B cell (primary cell): ENCODE results near the gene ZSCAN30. TPM values are rescaled to one million over a fixed set of nuclear protein-coding genes. Genes with fewer than 3 reads are reported as not detected.

ENCODE experiments used
- ATAC-seq: fragments of 200-7000 bp; cut with Tn5 transposase; one replicate; pipeline ENCODE4 v1.10.0; 2021; ENCODE audit warnings: low read depth, mild to moderate bottlenecking, moderate number of reproducible peaks, moderate library complexity
- CTCF ChIA-PET: fragments of 350-600 bp; sonication (Branson Sonifier 250); formaldehyde crosslinking; loops from one replicate; lab custom pipeline; 2021; ENCODE audit warnings: antibody characterized with exemption, inconsistent platforms; lab: Charles Lee
- POLR2A ChIA-PET: fragments of 350-600 bp; sonication (Branson Sonifier 250); formaldehyde crosslinking; loops from one replicate; lab custom pipeline; 2021; ENCODE audit warnings: antibody characterized with exemption; lab: Charles Lee
- DNase-seq: peaks from one replicate; pipeline ENCODE4 v3.0.0; 2013
- H2AFZ ChIP-seq: 2 replicates; pipeline ENCODE4 v1.6.1; 2012; ENCODE audit warnings: mild to moderate bottlenecking, low read depth, low read length; ENCODE audit not compliant: insufficient read depth, poor library complexity, severe bottlenecking
- H3K27ac ChIP-seq, 2 donors: 1 replicate in 1 of 2; 2 replicates in 1 of 2; pipeline ENCODE4 v1.5.1; 2012 to 2013; ENCODE audit warnings: low read length in 2 of 2, mild to moderate bottlenecking in 2 of 2, moderate library complexity in 1 of 2
- H3K27me3 ChIP-seq, 4 experiments: fragments of 200-600 bp in 1 of 4; sonication (generic) in 1 of 4; replicated peaks in 1 of 4; 1 replicate in 2 of 4; 2 replicates in 2 of 4; pipeline versions ENCODE4 v1.6.1 to v1.7.0; 2013 to 2016; ENCODE audit warnings: low read length in 3 of 4, mild to moderate bottlenecking in 2 of 4, mixed read lengths in 1 of 4, moderate library complexity in 1 of 4; ENCODE audit not compliant: insufficient read depth in 4 of 4, control insufficient read depth in 3 of 4; ENCODE audit errors: control extremely low read depth in 1 of 4
- H3K36me3 ChIP-seq, 2 experiments: replicated peaks in 1 of 2; 1 replicate in 1 of 2; 2 replicates in 1 of 2; pipeline versions ENCODE4 v1.6.1 to v1.7.1; 2013; ENCODE audit warnings: low read length in 1 of 2; ENCODE audit not compliant: insufficient read depth in 2 of 2, control insufficient read depth in 1 of 2; ENCODE audit errors: control extremely low read depth in 1 of 2, extremely low read depth in 1 of 2
- H3K4me1 ChIP-seq, 2 donors: fragments of 200-600 bp in 1 of 2; sonication (generic) in 1 of 2; 1 replicate in 1 of 2; 2 replicates in 1 of 2; pipeline versions ENCODE4 v1.5.1 to v1.6.1; 2013 to 2017; ENCODE audit warnings: low read length in 2 of 2; ENCODE audit not compliant: control insufficient read depth in 2 of 2, insufficient read depth in 2 of 2
- H3K4me2 ChIP-seq: replicated peaks from 2 replicates; pipeline ENCODE3; 2012; ENCODE audit warnings: mild to moderate bottlenecking, low read depth, low read length; ENCODE audit not compliant: poor library complexity, severe bottlenecking
- H3K4me3 ChIP-seq, 5 experiments: fragments of 200-600 bp in 1 of 5; sonication (generic) in 1 of 5; 1 replicate in 3 of 5; 2 replicates in 2 of 5; pipeline versions ENCODE4 v1.5.1 to v1.7.0; 2011 to 2016; ENCODE audit warnings: low read length in 4 of 5, mild to moderate bottlenecking in 4 of 5, low read depth in 2 of 5, control low read depth in 1 of 5, moderate library complexity in 1 of 5; ENCODE audit not compliant: insufficient read depth in 1 of 5; ENCODE audit errors: control extremely low read depth in 1 of 5, extremely low read depth in 1 of 5
- H3K79me2 ChIP-seq: fragments of 200-600 bp; sonication (generic); one replicate; pipeline ENCODE4 v1.6.0; 2016; ENCODE audit warnings: low read length; ENCODE audit not compliant: control insufficient read depth, insufficient read depth
- H3K9ac ChIP-seq: fragments of 200-600 bp; sonication (generic); 2 replicates; pipeline ENCODE4 v1.6.1; 2017; ENCODE audit warnings: mild to moderate bottlenecking, low read length, moderate library complexity
- H3K9me3 ChIP-seq, 3 donors: one replicate each; pipeline versions ENCODE4 v1.6.1 to v1.7.1; 2013; ENCODE audit warnings: low read length in 2 of 3; ENCODE audit not compliant: control insufficient read depth in 2 of 3, insufficient read depth in 1 of 3; ENCODE audit errors: control extremely low read depth in 1 of 3
- H4K20me1 ChIP-seq: 2 replicates; pipeline ENCODE4 v1.6.0; 2012; ENCODE audit warnings: mild to moderate bottlenecking, low read length; ENCODE audit not compliant: insufficient read depth, control insufficient read depth, poor library complexity, severe bottlenecking
- H3K27ac Mint-ChIP-seq: one replicate; pipeline ENCODE4 v1.8.0; 2021; ENCODE audit warnings: mixed read lengths
- H3K27me3 Mint-ChIP-seq: one replicate; pipeline ENCODE4 v1.8.0; 2021; ENCODE audit warnings: mixed read lengths
- H3K4me1 Mint-ChIP-seq: one replicate; pipeline ENCODE4 v1.8.0; 2021; ENCODE audit warnings: mixed read lengths
- H3K4me3 Mint-ChIP-seq: one replicate; pipeline ENCODE4 v1.8.0; 2021; ENCODE audit warnings: mixed read lengths
- H3K9me3 Mint-ChIP-seq: one replicate; pipeline ENCODE4 v1.8.0; 2022; ENCODE audit warnings: mixed read lengths; ENCODE audit not compliant: insufficient read depth
- CTCF ChIP-seq: fragments of 200-600 bp; IDR thresholded peaks from one replicate; pipeline ENCODE4 v1.8.0; 2022; ENCODE audit warnings: antibody characterized with exemption, mild to moderate bottlenecking
- EZH2 ChIP-seq: IDR thresholded peaks from 2 replicates; pipeline ENCODE4 v1.6.1; 2012; ENCODE audit warnings: borderline replicate concordance, low read depth, mild to moderate bottlenecking, moderate library complexity, low read length; ENCODE audit not compliant: insufficient read depth, poor library complexity, severe bottlenecking
- WGBS: methylation state at CpG from one replicate; pipeline ENCODE4 v1.1.5; 2013; ENCODE audit warnings: missing lambda C conversion rate; ENCODE audit not compliant: insufficient coverage; 5-methylcytosine and 5-hydroxymethylcytosine counted together
- intact Hi-C: fragments of 100-400 bp; cut with micrococcal nuclease; formaldehyde crosslinking; loops from one replicate; pipeline ENCODE4 v1.10.0; 2022
- polyA plus RNA-seq: library from polyadenylated mRNA; depleted of rRNA; stranded (reverse); fragments of >200 nt; gene quantifications from 2 replicates; pipeline ENCODE4 v1.2.3, GENCODE V29; 2012
- total RNA-seq, 2 donors: library from RNA; stranded (reverse); fragments of 120-200 nt in 1 of 2; gene quantifications; 1 replicate in 1 of 2; 2 replicates in 1 of 2; pipeline versions ENCODE4 v1.2.3 to v1.2.4, GENCODE V29; 2013 to 2022

The ZSCAN30 gene
- total and polyA plus RNA-seq, 2 donors (not counting 1 experiment from before 2014, with no cell fraction given), result 11.0 to 37.3 TPM

DNA sequence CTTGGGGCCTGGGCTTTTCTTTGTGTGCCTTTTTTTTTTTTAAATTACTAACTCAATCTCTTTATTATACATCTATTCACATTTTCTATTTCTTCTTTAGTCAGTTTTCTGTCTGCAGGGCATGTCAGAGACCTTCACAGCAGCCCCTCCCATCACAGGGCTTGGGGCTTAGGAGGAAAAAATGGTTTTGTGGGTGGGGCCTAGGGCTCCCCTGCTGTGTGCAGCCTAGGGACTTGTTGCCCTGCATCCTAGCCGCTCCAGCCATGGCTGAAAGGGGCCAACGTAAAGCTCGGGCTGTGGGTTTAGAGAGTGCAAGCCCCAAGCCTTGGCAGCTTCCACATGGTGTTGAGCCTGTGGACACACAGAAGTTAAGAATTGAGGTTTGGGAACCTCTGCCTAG lies 13.8 kb downstream of the ZSCAN30 start:
- no peaks in the 10 kb centered on the region for H3K9me3 Mint-ChIP-seq
- intact Hi-C loops, result no loop called here
- WGBS, result 99% methylated on average over 3 of the region's 3 CpGs
- no peaks in the 10 kb centered on the region for H3K27me3 Mint-ChIP-seq
- H3K4me1 Mint-ChIP-seq, result no peaks in the 10 kb centered on the region
- Histone ChIP-seq H3K4me1 (no peaks in the 10 kb centered on the region), H2AFZ (no peak overlapping the region), H3K27me3 (no peaks in the 10 kb centered on the region), H3K79me2 (peaks cover 8% of the 10 kb centered on the region), H3K27ac (no peak overlapping the region), H3K9ac (no peak overlapping the region), H3K9me3 (peaks cover 0 to 8% (median 7%) of the 10 kb centered on the region in 3 donors), H3K4me2 (no peak overlapping the region), H3K4me3 (no peak overlapping the region), H3K36me3 (no peaks in the 10 kb centered on the region), H4K20me1 (no peaks in the 10 kb centered on the region)
- TF ChIP-seq CTCF (no peak), EZH2 (no peak)
- CTCF ChIA-PET, result no interaction called here
- H3K4me3 Mint-ChIP-seq, result no peak overlapping the region
- POLR2A ChIA-PET, result no interaction called here
- no peak overlapping the region for H3K27ac Mint-ChIP-seq
- ATAC-seq (no peak), DNase-seq (no peak)

DNA sequence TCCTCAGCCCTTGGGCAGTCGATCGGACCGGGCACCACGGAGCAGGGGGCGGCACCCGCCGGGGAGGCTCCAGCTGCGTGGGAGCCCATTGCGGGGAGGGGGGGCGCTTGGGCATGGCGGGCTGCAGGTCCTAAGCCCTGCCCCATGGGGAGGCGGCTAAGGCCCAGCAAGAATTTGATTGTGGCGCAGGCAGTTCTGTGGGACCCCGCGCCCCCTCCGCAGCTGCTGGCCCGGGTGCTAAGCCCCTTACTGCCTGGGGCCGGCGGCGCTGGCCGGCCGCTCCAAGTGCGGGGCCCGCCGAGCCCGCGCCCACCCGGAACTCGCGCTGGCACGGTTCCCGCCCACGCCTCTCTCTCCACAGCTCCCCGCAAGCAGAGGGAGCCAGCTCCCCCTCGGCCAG lies 18.4 kb downstream of the ZSCAN30 start:
- POLR2A ChIA-PET, result no interaction called here
- Mint-ChIP-seq H3K4me3 (no peak overlapping the region), H3K4me1 (peaks cover 23% of the 10 kb centered on the region), H3K9me3 (no peaks in the 10 kb centered on the region), H3K27ac (no peak overlapping the region), H3K27me3 (no peaks in the 10 kb centered on the region)
- peaks cover 0 to 22% (median 2%) of the 10 kb centered on the region in 3 donors for H3K9me3 ChIP-seq
- no peaks in the 10 kb centered on the region for H3K27me3 ChIP-seq
- CTCF ChIA-PET, result interaction anchor here (0.7 kb wide), 2 partner anchors 95 to 245 kb away, joined by 3 to 5 read pairs; no protein-coding TSS in a partner anchor
- TF ChIP-seq EZH2 (no peak), CTCF (no peak)
- 91% methylated on average over 35 of the region's 35 CpGs for WGBS
- H3K27ac ChIP-seq, result no peak overlapping the region
- DNase-seq (no peak), ATAC-seq (no peak)
- H3K36me3 ChIP-seq, result no peaks in the 10 kb centered on the region
- peaks cover 18 to 23% of the 10 kb centered on the region in 2 donors for H3K4me1 ChIP-seq
- H2AFZ ChIP-seq, result no peak overlapping the region
- H3K9ac ChIP-seq, result no peak overlapping the region
- no peaks in the 10 kb centered on the region for H4K20me1 ChIP-seq
- intact Hi-C loops, result no loop called here
- H3K4me2 ChIP-seq, result no peak overlapping the region
- no peak overlapping the region for H3K4me3 ChIP-seq
- H3K79me2 ChIP-seq, result peaks cover 3% of the 10 kb centered on the region
